CD4-positive, CD25-positive, alpha-beta regulatory T cell (primary cell): ENCODE measurements around the gene CPNE5. TPM values are rescaled to one million over a fixed set of nuclear protein-coding genes. Genes with fewer than 3 reads are reported as not detected.

Experiments
- ATAC-seq, 2 donors: fragments of 150-1000 bp; cut with Tn5 transposase; one replicate each; pipeline ENCODE4 v1.10.0; 2021; ENCODE audit warnings: low read depth in 2 of 2, moderate number of reproducible peaks in 2 of 2, moderate library complexity in 1 of 2
- DNase-seq, 3 donors: peaks; one replicate each; pipeline versions ENCODE4 v3.0.0 to v3.0.0-alpha.2; 2012 to 2022; ENCODE audit warnings: mixed read lengths in 1 of 3
- H3K27ac ChIP-seq: one replicate; pipeline ENCODE4 v1.7.0; 2013; ENCODE audit warnings: mild to moderate bottlenecking, low read length; ENCODE audit not compliant: insufficient read depth, poor library complexity, severe bottlenecking
- H3K27me3 ChIP-seq: one replicate; pipeline ENCODE4 v1.7.0; 2013; ENCODE audit warnings: low read length; ENCODE audit not compliant: control insufficient read depth, insufficient read depth
- H3K36me3 ChIP-seq: one replicate; pipeline ENCODE4 v1.7.0; 2013; ENCODE audit warnings: mild to moderate bottlenecking, low read length, moderate library complexity; ENCODE audit not compliant: control insufficient read depth, insufficient read depth
- H3K4me1 ChIP-seq: 2 replicates; pipeline ENCODE4 v1.7.0; 2013; ENCODE audit warnings: mild to moderate bottlenecking, low read length; ENCODE audit not compliant: insufficient read depth, control insufficient read depth, poor library complexity, severe bottlenecking
- H3K4me3 ChIP-seq: one replicate; pipeline ENCODE4 v1.7.0; 2013; ENCODE audit warnings: low read depth, mild to moderate bottlenecking, low read length, moderate library complexity
- H3K9me3 ChIP-seq, 2 experiments: 1 replicate in 1 of 2; 2 replicates in 1 of 2; pipeline ENCODE4 v1.7.0; 2013; ENCODE audit warnings: low read length in 2 of 2, mild to moderate bottlenecking in 1 of 2, moderate library complexity in 1 of 2; ENCODE audit not compliant: control insufficient read depth in 2 of 2
- H3K27ac Mint-ChIP-seq, 3 donors: one replicate each; pipeline ENCODE4 v1.8.0; 2020 to 2022; ENCODE audit warnings: mild to moderate bottlenecking in 3 of 3, mixed read lengths in 3 of 3, moderate library complexity in 2 of 3
- H3K27me3 Mint-ChIP-seq: one replicate; pipeline ENCODE4 v1.8.0; 2022; ENCODE audit warnings: mild to moderate bottlenecking, mixed read lengths
- H3K36me3 Mint-ChIP-seq: one replicate; pipeline ENCODE4 v1.8.0; 2020; ENCODE audit warnings: mixed read lengths
- H3K4me1 Mint-ChIP-seq, 4 donors: one replicate each; pipeline ENCODE4 v1.8.0; 2020 to 2022; ENCODE audit warnings: mixed read lengths in 4 of 4, mild to moderate bottlenecking in 1 of 4
- H3K4me3 Mint-ChIP-seq, 4 donors: one replicate each; pipeline ENCODE4 v1.8.0; 2020 to 2022; ENCODE audit warnings: mild to moderate bottlenecking in 4 of 4, mixed read lengths in 4 of 4, moderate library complexity in 3 of 4
- H3K9me3 Mint-ChIP-seq, 7 donors: one replicate each; pipeline ENCODE4 v1.8.0; 2020 to 2022; ENCODE audit warnings: mixed read lengths in 7 of 7, mild to moderate bottlenecking in 3 of 7, moderate library complexity in 2 of 7
- polyA plus RNA-seq, 4 donors: library from polyadenylated mRNA; unstranded; fragments of 300-500 nt; fragmentation: Illumina TruSeq; gene quantifications; one replicate each; pipeline ENCODE4 v1.2.3, GENCODE V29; 2021
- total RNA-seq: library from RNA; stranded (reverse); gene quantifications from one replicate; pipeline ENCODE4 v1.2.3, GENCODE V29; 2022

CPNE5 gene
- total and polyA plus RNA-seq, 5 donors from 2014 or later = 0.16 to 4.3 (median 0.83) TPM

- Histone ChIP-seq H3K4me1 (peaks cover 7% of the 10 kb centered on the region), H3K9me3 (no peaks in the 10 kb centered on the region), H3K36me3 (no peaks in the 10 kb centered on the region), H3K4me3 (no peak overlapping the region), H3K27ac (no peak overlapping the region), H3K27me3 (no peaks in the 10 kb centered on the region)
- Mint-ChIP-seq H3K9me3 (peaks cover 0 to 3% (median 0%) of the 10 kb centered on the region in 7 donors), H3K36me3 (no peaks in the 10 kb centered on the region), H3K27me3 (no peaks in the 10 kb centered on the region), H3K27ac (no peak overlapping the region), H3K4me3 (no peak overlapping the region), H3K4me1 (no peaks in the 10 kb centered on the region)
- DNase-seq (no peak), ATAC-seq (no peak)
Measured at GRCh38 chr6:36743032-36743431, 96.2 kb downstream of the CPNE5 start.

DNA sequence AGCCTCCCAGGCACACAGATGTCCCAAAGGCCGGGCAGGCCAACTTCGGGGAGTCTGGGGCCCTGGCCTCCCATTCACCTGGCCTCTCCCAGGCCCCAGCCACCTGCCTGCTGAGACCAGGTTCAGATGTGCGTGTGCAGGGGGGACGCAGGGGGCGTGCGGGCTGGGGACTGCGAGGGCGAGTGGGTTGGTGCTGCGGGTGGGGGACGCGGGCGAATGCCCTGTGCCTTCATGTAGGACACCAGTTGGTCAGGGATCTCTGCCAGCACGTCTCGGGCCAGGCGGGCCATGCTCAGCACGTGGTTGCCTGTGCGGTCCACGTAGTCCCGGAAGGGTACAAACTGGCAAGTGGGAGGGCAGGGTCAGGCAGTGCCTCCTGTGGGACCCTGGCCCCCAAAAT lies 97.1 kb downstream of the CPNE5 start:
- DNase-seq = no peak
- H3K36me3 Mint-ChIP-seq = no peaks in the 10 kb centered on the region
- Histone ChIP-seq H3K4me1 (peaks cover 7% of the 10 kb centered on the region), H3K4me3 (no peak overlapping the region), H3K9me3 (no peaks in the 10 kb centered on the region), H3K36me3 (no peaks in the 10 kb centered on the region), H3K27ac (no peak overlapping the region), H3K27me3 (no peaks in the 10 kb centered on the region)
- no peaks in the 10 kb centered on the region for H3K27me3 Mint-ChIP-seq
- H3K27ac Mint-ChIP-seq = no peak overlapping the region
- peaks cover 0 to 3% (median 0%) of the 10 kb centered on the region in 7 donors for H3K9me3 Mint-ChIP-seq
- no peak overlapping the region for H3K4me3 Mint-ChIP-seq
- ATAC-seq = no peak
- H3K4me1 Mint-ChIP-seq = no peaks in the 10 kb centered on the region

DNA sequence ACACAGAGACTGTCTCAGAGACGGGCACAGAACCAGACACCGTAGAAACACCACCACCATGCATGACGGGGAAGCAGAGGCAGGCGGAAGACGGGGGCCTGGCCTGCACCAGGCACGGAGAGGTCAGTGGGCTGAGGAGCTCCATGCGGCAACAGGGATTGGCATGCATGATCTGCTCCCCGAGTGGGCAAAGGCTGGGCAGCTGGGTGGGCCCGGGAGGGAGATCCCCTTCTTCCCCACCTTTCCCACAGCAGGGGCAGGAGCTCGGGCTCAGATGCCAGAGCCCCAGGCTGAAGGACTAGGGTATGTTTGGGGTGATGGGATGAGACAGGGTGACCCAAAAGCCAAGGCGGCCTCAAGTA lies 98.4 kb downstream of the CPNE5 start:
- Histone ChIP-seq H3K4me1 (peaks cover 7% of the 10 kb centered on the region), H3K27ac (no peak overlapping the region), H3K36me3 (no peaks in the 10 kb centered on the region), H3K9me3 (no peaks in the 10 kb centered on the region), H3K27me3 (no peaks in the 10 kb centered on the region), H3K4me3 (no peak overlapping the region)
- DNase-seq (no peak), ATAC-seq (no peak)
- no peak overlapping the region for H3K4me3 Mint-ChIP-seq
- H3K36me3 Mint-ChIP-seq = no peaks in the 10 kb centered on the region
- H3K27me3 Mint-ChIP-seq = no peaks in the 10 kb centered on the region
- H3K9me3 Mint-ChIP-seq = no peaks in the 10 kb centered on the region
- peak overlapping the region in 1 of 3 donors; percentile 52 for H3K27ac Mint-ChIP-seq
- H3K4me1 Mint-ChIP-seq = no peaks in the 10 kb centered on the region

DNA sequence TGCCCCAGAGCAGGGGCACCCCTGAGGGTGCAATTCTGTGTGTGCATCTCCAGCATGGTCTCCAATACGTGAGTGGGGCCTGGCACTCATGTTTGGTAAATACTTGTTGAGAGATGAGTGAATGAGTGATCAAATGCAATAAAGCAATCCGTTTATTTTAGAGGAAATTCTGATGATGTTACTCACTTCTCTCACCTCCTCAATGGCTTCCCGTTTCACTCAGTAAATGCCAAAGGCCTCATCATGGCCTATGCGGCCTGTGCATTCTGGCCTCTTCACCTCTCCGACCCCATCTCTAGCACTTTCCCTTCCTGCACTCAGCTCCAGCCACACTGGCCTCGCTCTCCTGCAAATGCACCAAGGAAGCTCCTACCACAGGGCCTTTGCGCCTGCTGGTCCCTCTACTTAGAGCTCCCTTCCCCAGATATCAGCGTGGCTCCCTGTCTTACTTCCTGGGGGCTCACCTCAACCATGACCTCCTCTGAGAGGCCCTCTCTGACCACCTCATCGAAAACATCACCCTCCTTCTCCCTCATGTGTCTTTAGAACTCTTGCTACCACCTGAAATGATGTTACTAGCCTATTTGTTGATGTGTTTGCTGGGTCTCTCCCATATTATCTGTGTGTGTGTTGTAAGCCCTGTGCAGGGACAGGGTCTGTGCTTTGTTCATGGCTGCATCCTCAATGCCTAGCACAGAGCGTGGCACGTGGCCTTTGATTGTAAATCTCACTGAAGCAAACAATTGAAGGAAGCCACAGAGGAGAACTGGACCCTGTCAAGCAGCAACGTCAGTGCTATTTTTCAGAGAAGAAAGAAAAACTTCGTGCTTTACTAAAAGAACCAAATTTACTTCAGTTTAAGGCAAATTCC lies 99.1 kb downstream of the CPNE5 start:
- Mint-ChIP-seq H3K27me3 (no peaks in the 10 kb centered on the region), H3K4me1 (peaks cover 0 to under 1% (median under 1%) of the 10 kb centered on the region in 4 donors), H3K27ac (peak overlapping the region in 1 of 3 donors; percentile 52), H3K36me3 (no peaks in the 10 kb centered on the region), H3K4me3 (peak overlapping the region in 1 of 4 donors; percentile 12), H3K9me3 (no peaks in the 10 kb centered on the region)
- Histone ChIP-seq H3K36me3 (no peaks in the 10 kb centered on the region), H3K9me3 (no peaks in the 10 kb centered on the region), H3K27ac (no peak overlapping the region), H3K4me3 (no peak overlapping the region), H3K27me3 (no peaks in the 10 kb centered on the region), H3K4me1 (peaks cover 7% of the 10 kb centered on the region)
- no peak for DNase-seq
- ATAC-seq = no peak

GRCh38 chr6:36738108-36738507 lies 101.1 kb downstream of the CPNE5 start:
- no peak overlapping the region for H3K4me3 Mint-ChIP-seq
- Histone ChIP-seq H3K27ac (no peak overlapping the region), H3K4me3 (no peak overlapping the region), H3K9me3 (no peaks in the 10 kb centered on the region), H3K4me1 (no peaks in the 10 kb centered on the region), H3K27me3 (no peaks in the 10 kb centered on the region), H3K36me3 (no peaks in the 10 kb centered on the region)
- H3K36me3 Mint-ChIP-seq = no peaks in the 10 kb centered on the region
- H3K4me1 Mint-ChIP-seq = peaks cover 0 to 7% (median 4%) of the 10 kb centered on the region in 4 donors
- ATAC-seq = no peak
- H3K27ac Mint-ChIP-seq = no peak overlapping the region
- H3K27me3 Mint-ChIP-seq = no peaks in the 10 kb centered on the region
- DNase-seq = no peak
- no peaks in the 10 kb centered on the region for H3K9me3 Mint-ChIP-seq

DNA sequence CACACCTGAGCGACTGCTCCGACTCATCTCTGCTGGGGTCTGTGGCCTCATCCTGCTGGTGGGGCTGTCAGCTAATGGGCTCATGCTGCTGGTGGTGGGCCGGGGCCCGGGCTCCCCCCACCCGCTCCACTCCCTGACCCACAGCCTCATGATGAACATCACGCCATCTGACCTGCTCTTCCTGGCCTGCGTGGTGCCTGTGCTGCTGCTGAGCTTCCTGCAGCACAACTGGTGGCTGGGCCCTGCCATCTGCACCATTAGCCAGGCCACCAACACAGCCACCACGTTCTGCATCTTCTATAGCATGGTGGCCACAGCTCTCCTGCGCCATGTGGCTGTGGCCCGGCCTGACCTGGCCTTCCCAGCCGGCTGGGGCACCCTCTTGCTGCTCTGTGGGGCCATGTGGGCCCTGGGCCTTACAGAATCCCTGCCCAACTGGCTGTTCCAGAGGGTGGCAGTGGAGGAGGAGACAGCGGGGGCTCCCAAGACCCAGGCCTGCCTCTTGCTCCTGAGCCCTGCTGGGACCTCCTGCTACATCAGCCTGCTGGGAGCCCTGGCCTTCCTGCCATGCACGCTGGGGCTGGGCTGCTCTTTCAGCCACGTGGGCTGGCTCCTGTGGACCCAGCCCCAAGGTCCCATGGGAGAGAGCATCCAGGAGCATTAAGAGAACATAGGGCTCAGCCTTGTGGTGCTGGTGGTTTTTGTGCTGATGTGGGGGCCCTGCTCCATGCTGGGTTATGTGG lies 102.0 kb downstream of the CPNE5 start:
- no peak for ATAC-seq
- no peak for DNase-seq
- H3K4me3 Mint-ChIP-seq = no peak overlapping the region
- Histone ChIP-seq H3K27ac (no peak overlapping the region), H3K36me3 (no peaks in the 10 kb centered on the region), H3K27me3 (no peaks in the 10 kb centered on the region), H3K9me3 (no peaks in the 10 kb centered on the region), H3K4me3 (no peak overlapping the region), H3K4me1 (no peaks in the 10 kb centered on the region)
- no peaks in the 10 kb centered on the region for H3K27me3 Mint-ChIP-seq
- H3K4me1 Mint-ChIP-seq = peaks cover 0 to 7% (median 4%) of the 10 kb centered on the region in 4 donors
- H3K27ac Mint-ChIP-seq = no peak overlapping the region
- H3K36me3 Mint-ChIP-seq = no peaks in the 10 kb centered on the region
- H3K9me3 Mint-ChIP-seq = no peaks in the 10 kb centered on the region

- Histone ChIP-seq H3K27me3 (no peaks in the 10 kb centered on the region), H3K4me3 (peak overlapping the region; percentile 21), H3K36me3 (no peaks in the 10 kb centered on the region), H3K9me3 (no peaks in the 10 kb centered on the region), H3K27ac (no peak overlapping the region), H3K4me1 (no peaks in the 10 kb centered on the region)
- DNase-seq (peak in 1 of 3 donors; percentile 63), ATAC-seq (peak; percentile 64 to 70)
- H3K4me3 Mint-ChIP-seq = peak overlapping the region in 2 of 4 donors; percentile 1 to 61
- H3K27ac Mint-ChIP-seq = peak overlapping the region in 2 of 3 donors; percentile 30 to 82
- H3K4me1 Mint-ChIP-seq = peaks cover 0 to 7% (median 4%) of the 10 kb centered on the region in 4 donors
- no peaks in the 10 kb centered on the region for H3K36me3 Mint-ChIP-seq
- no peaks in the 10 kb centered on the region for H3K27me3 Mint-ChIP-seq
- H3K9me3 Mint-ChIP-seq = no peaks in the 10 kb centered on the region
Measured at GRCh38 chr6:36735110-36736071, 103.9 kb downstream of the CPNE5 start.
